Activated CD8-positive, alpha-beta T cell treated with anti-CD3 and anti-CD28 coated beads for 36 hours (primary cell): Measurements from ENCODE around the gene HEXIM1. TPM values are rescaled to one million over a fixed set of nuclear protein-coding genes. Genes with fewer than 3 reads are reported as not detected.
A peak's percentile ranks its signal among the peaks of the same experiment; 100 is the strongest.

Experiments used
- ATAC-seq: fragments of 200-7000 bp; cut with Tn5 transposase; one replicate; pipeline ENCODE4 v1.10.0; 2021; ENCODE audit warnings: mild to moderate bottlenecking, moderate library complexity
- CTCF ChIA-PET: fragments of 350-600 bp; sonication (Branson Sonifier 250); formaldehyde crosslinking; loops from one replicate; lab custom pipeline; 2021; ENCODE audit warnings: antibody characterized with exemption; lab: Charles Lee
- POLR2A ChIA-PET: fragments of 350-600 bp; sonication (Branson Sonifier 250); formaldehyde crosslinking; loops from one replicate; lab custom pipeline; 2021; ENCODE audit warnings: antibody characterized with exemption; lab: Charles Lee
- DNase-seq: peaks from one replicate; pipeline ENCODE4 v3.0.0-alpha.2; 2020
- H3K27ac Mint-ChIP-seq: one replicate; pipeline ENCODE4 v1.8.0; 2021; ENCODE audit warnings: mild to moderate bottlenecking, mixed read lengths
- H3K27me3 Mint-ChIP-seq: one replicate; pipeline ENCODE4 v1.8.0; 2021; ENCODE audit warnings: mixed read lengths
- H3K36me3 Mint-ChIP-seq: one replicate; pipeline ENCODE4 v1.8.0; 2021; ENCODE audit warnings: low read depth, mixed read lengths
- H3K4me1 Mint-ChIP-seq: one replicate; pipeline ENCODE4 v1.8.0; 2021; ENCODE audit warnings: low read depth, mixed read lengths
- H3K4me3 Mint-ChIP-seq: one replicate; pipeline ENCODE4 v1.8.0; 2021; ENCODE audit warnings: mild to moderate bottlenecking, moderate library complexity, mixed read lengths
- H3K9me3 Mint-ChIP-seq: one replicate; pipeline ENCODE4 v1.8.0; 2021; ENCODE audit warnings: mixed read lengths
- CTCF ChIP-seq: fragments of 200-600 bp; IDR thresholded peaks from one replicate; pipeline ENCODE4 v1.8.0; 2022; ENCODE audit warnings: antibody characterized with exemption, mild to moderate bottlenecking
- intact Hi-C: fragments of 100-400 bp; cut with micrococcal nuclease; formaldehyde crosslinking; loops from one replicate; pipeline ENCODE4 v1.10.0; 2022
- total RNA-seq, 2 experiments: library from RNA; stranded (reverse); gene quantifications; one replicate each; pipeline ENCODE4 v1.2.3, GENCODE V29; 2021

Gene HEXIM1
- total RNA-seq, 2 experiments from 2014 or later: 22.6 to 23.5 TPM

GRCh38 chr17:45135192-45135977 lies 12.9 kb upstream of the HEXIM1 start, which contains the start of gene ACBD4:
ACBD4 (plus strand) TSS chr17:45135687; CDS start chr17:45136145, 458 bp downstream.
- ChIA-PET CTCF (interaction anchor here (0.6 to 6.1 kb wide), 101 partner anchors 8 to 814 kb away, joined by 3 to 369 read pairs (median 5); partner anchors contain the start of genes FMNL1, HEXIM1, HEXIM2 and MAP3K14), POLR2A (interaction anchor here (0.6 to 3.9 kb wide), 9 partner anchors 8 to 178 kb away, joined by 3 to 64 read pairs (median 4); partner anchors contain the start of gene HEXIM1)
- intact Hi-C loops: loop anchor here (1.0 to 2.0 kb wide), 2 partner anchors 13 to 62 kb away; partner anchors contain the start of gene HEXIM1
- Mint-ChIP-seq H3K36me3 (no peaks in the 10 kb centered on the region), H3K9me3 (no peaks in the 10 kb centered on the region), H3K4me1 (peaks cover 12% of the 10 kb centered on the region), H3K4me3 (peak within 1 kb of the TSS; percentile 88), H3K27ac (peak within 1 kb of the TSS; percentile 86), H3K27me3 (no peaks in the 10 kb centered on the region)
- TF ChIP-seq CTCF: peak; percentile 100
- ATAC-seq: peak; percentile 89
- peak; percentile 98 for DNase-seq

GRCh38 chr17:45135978-45136791 lies 12.1 kb upstream of the HEXIM1 start:
- CTCF ChIA-PET: interaction anchor here (0.6 to 6.1 kb wide), 98 partner anchors 9 to 813 kb away, joined by 3 to 369 read pairs (median 5); partner anchors contain the start of genes FMNL1, HEXIM1, HEXIM2 and MAP3K14
- Mint-ChIP-seq H3K36me3 (no peaks in the 10 kb centered on the region), H3K4me3 (peak overlapping the region; percentile 88), H3K4me1 (peaks cover 15% of the 10 kb centered on the region), H3K27me3 (no peaks in the 10 kb centered on the region), H3K9me3 (no peaks in the 10 kb centered on the region), H3K27ac (peak overlapping the region; percentile 86)
- TF ChIP-seq CTCF: no peak
- POLR2A ChIA-PET: interaction anchor here (0.6 to 3.9 kb wide), 7 partner anchors 8 to 178 kb away, joined by 3 to 64 read pairs (median 4); partner anchors contain the start of gene HEXIM1
- intact Hi-C loops: loop anchor here (1.0 to 2.0 kb wide), 2 partner anchors 13 to 61 kb away; partner anchors contain the start of gene HEXIM1
- DNase-seq (peak; percentile 13), ATAC-seq (no peak)

GRCh38 chr17:45136846-45137560 lies 11.3 kb upstream of the HEXIM1 start:
- ATAC-seq (no peak), DNase-seq (no peak)
- H3K36me3 Mint-ChIP-seq: no peaks in the 10 kb centered on the region
- ChIA-PET POLR2A (interaction anchor here (1.6 to 3.9 kb wide), 3 partner anchors 12 to 60 kb away, joined by 4 to 64 read pairs (median 4); partner anchors contain the start of gene HEXIM1), CTCF (interaction anchor here (1.0 to 6.1 kb wide), 4 partner anchors 13 to 99 kb away, joined by 4 to 369 read pairs (median 194); partner anchors contain the start of gene HEXIM1)
- H3K9me3 Mint-ChIP-seq: no peaks in the 10 kb centered on the region
- peaks cover 15% of the 10 kb centered on the region for H3K4me1 Mint-ChIP-seq
- no peaks in the 10 kb centered on the region for H3K27me3 Mint-ChIP-seq
- intact Hi-C loops: no loop called here
- no peak overlapping the region for H3K27ac Mint-ChIP-seq
- TF ChIP-seq CTCF: no peak
- H3K4me3 Mint-ChIP-seq: peak overlapping the region; percentile 88

GRCh38 chr17:45137561-45138305 lies 10.5 kb upstream of the HEXIM1 start:
- H3K36me3 Mint-ChIP-seq: no peaks in the 10 kb centered on the region
- intact Hi-C loops: no loop called here
- DNase-seq: no peak
- ATAC-seq: no peak
- H3K4me3 Mint-ChIP-seq: no peak overlapping the region
- H3K4me1 Mint-ChIP-seq: peaks cover 16% of the 10 kb centered on the region
- TF ChIP-seq CTCF: no peak
- ChIA-PET POLR2A (interaction anchor here (3.9 kb wide), 1 partner anchor 12 kb away, joined by 64 read pairs; the partner anchor contains the start of gene HEXIM1), CTCF (interaction anchor here (2.5 to 5.3 kb wide), 2 partner anchors 13 to 60 kb away, joined by 14 to 352 read pairs; partner anchors contain the start of gene HEXIM1)
- H3K27ac Mint-ChIP-seq: no peak overlapping the region
- H3K9me3 Mint-ChIP-seq: no peaks in the 10 kb centered on the region
- H3K27me3 Mint-ChIP-seq: no peaks in the 10 kb centered on the region
